C4-2B (cell line): ENCODE results near the gene HSD11B1L.

ENCODE experiments used
- ZFX ChIP-seq: fragments of 450-650 bp; IDR thresholded peaks from 2 replicates; pipeline ENCODE4 v1.6.1; 2017
- TF ChIP-seq, protein P1 (sequence below): fragments of 450-650 bp; conservative IDR thresholded peaks from 2 replicates; pipeline ENCODE4 v1.5.1; 2017; ENCODE audit warnings: mild to moderate bottlenecking

DNA sequence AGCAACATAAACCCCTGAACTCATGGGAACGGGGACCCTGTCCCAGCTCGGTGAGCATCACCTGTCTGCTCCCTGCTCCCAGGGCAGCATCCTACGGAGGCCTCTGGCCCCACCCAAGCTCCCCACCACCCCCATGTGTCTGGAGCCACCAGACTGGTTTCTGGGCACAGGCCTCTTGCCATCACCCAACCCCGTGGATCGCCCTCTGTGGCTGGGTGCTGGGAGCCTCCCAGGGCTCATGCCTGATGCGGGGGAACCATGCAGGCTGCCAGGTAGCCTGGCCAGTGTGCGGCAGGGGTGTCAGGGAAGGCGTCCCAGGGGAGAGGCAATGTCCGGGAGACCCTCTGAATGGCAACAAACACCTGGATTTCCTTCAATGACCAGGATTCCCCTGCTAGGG lies 3.2 kb upstream of the HSD11B1L start:
- TF ChIP-seq, protein P1, sequence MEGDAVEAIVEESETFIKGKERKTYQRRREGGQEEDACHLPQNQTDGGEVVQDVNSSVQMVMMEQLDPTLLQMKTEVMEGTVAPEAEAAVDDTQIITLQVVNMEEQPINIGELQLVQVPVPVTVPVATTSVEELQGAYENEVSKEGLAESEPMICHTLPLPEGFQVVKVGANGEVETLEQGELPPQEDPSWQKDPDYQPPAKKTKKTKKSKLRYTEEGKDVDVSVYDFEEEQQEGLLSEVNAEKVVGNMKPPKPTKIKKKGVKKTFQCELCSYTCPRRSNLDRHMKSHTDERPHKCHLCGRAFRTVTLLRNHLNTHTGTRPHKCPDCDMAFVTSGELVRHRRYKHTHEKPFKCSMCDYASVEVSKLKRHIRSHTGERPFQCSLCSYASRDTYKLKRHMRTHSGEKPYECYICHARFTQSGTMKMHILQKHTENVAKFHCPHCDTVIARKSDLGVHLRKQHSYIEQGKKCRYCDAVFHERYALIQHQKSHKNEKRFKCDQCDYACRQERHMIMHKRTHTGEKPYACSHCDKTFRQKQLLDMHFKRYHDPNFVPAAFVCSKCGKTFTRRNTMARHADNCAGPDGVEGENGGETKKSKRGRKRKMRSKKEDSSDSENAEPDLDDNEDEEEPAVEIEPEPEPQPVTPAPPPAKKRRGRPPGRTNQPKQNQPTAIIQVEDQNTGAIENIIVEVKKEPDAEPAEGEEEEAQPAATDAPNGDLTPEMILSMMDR, result no peak
- no peak for TF ChIP-seq ZFX
